ENCODE data around the gene NKRF. TPM values are rescaled to one million over a fixed set of nuclear protein-coding genes. Genes with fewer than 3 reads are reported as not detected.

The NKRF gene
- total and polyA plus RNA-seq, 9 of the 15 experiments (the other 6 are each of a cell fraction or from before 2014, with no cell fraction given) = 8.9 to 31.9 (median 19.0) TPM

DNA sequence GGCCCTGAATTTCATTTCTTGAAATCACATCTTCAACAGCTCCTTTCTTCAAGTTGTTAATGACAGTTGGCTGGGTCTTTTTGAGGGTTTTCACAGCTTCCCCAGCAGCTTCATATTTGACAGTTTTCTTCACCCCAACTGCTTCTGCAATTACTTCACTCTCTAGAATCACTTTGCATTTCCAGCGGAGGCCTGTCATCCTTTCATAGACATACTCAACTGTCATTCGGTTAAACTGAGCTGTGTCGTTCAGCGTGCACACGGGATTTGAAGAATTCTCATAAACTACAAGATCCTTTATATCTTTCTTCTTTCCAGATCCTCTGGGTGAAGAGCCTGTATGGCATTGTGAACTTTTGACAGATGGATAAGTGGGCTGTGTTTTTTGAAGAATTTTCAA, 16.4 kb downstream of the NKRF start:
- Histone ChIP-seq H3K4me2 (ENCODE audit: insufficient read depth, low read length) (no peak overlapping the region), H4K20me1 (replicated peaks; ENCODE audit: control insufficient read depth, insufficient read depth, low read length) (no peaks in the 10 kb centered on the region; the same call in 1 of the 2 replicates), H3K36me3 (ENCODE audit: control insufficient read depth, insufficient read depth, low read length) (peaks cover 68% of the 10 kb centered on the region), H3K4me1 (replicated peaks in 1 of 2; ENCODE audit: control insufficient read depth in 2 of 2, insufficient read depth in 2 of 2, low read length in 2 of 2) (no peaks in the 10 kb centered on the region), H3K9ac (ENCODE audit: insufficient read depth in 1 of 2, low read depth in 2 of 2, low read length in 2 of 2) (no peak overlapping the region), H2AFZ (ENCODE audit: low read depth, low read length) (no peak overlapping the region), H3K79me2 (ENCODE audit: control insufficient read depth, insufficient read depth, low read length) (no peaks in the 10 kb centered on the region; the same call in 1 of the 3 replicates), H3K27me3 (ENCODE audit: control insufficient read depth in 2 of 2, insufficient read depth in 2 of 2, low read length in 2 of 2) (no peaks in the 10 kb centered on the region), H3K27ac (ENCODE audit: extremely low read depth, low read depth, low read length) (no peak overlapping the region), H3K9me1 (ENCODE audit: control insufficient read depth, insufficient read depth, low read length) (no peaks in the 10 kb centered on the region), H3K4me3 (no peak overlapping the region), H3K9me3 (replicated peaks; ENCODE audit: control insufficient read depth, insufficient read depth, low read depth, low read length) (no peaks in the 10 kb centered on the region)
- ATAC-seq = no peak
- no peak for DNase-seq (ENCODE audit: extremely low read depth in 1 of 4, low spot score in 3 of 4)
- intact Hi-C loops (cut with micrococcal nuclease) = no loop called here
- ChIA-PET CTCF (ENCODE audit: low intra/inter-chr PET ratio) (no interaction called here), POLR2A (interaction anchor here (0.8 to 3.4 kb wide), 6 partner anchors 9 to 195 kb away, joined by 3 to 12 read pairs (median 3); no protein-coding TSS in a partner anchor)
- 98% methylated on average over 5 of the region's 5 CpGs for WGBS (ENCODE audit: insufficient coverage, low coverage, missing lambda C conversion rate)
- BruUV-seq (replicated peaks) = TSS peak; percentile 27
- TF ChIP-seq KDM2B (CRISPR knock-in tag; IDR thresholded peaks at IDR 0.05) (no peak), CCAR2 (IDR thresholded peaks at IDR 0.05; ENCODE audit: low read depth, low read length) (no peak), BRD4 (IDR thresholded peaks at IDR 0.05) (no peak)
- in situ Hi-C loops (cut with MboI) = no loop called here
- FAIRE-seq = no peak

DNA sequence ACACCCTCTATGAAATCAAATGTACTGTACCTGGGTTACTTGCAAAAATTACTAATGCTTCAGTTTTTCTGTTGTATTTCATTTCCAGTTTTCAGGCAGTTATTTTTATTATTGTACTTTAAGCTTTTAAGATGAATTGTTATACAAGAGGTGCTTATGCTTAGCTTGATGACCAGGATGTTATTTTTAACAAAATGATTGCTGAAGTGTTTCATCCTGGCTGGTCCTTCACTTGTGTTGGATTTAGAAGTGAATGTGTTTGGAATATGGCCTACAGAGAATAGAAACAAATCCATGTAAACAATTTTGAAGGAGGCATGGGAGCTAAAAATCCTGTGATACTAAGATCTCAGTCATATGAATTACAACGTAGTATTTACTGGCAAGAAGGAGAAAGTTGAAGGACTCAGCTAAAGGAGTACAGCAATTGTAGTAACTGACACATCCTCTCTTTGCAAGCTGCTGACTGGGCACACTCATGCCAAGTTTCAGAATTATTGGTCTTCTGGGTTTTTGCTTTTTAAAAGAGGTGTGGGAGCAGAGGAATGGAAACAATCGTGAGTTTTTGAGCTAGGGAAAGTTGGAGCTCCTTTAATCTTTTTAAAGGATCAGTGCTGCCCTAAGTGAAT, 22.7 kb downstream of the NKRF start:
- intact Hi-C loops (cut with micrococcal nuclease) = no loop called here
- in situ Hi-C loops (cut with MboI) = no loop called here
- POLR2A ChIA-PET = interaction anchor here (0.6 to 1.8 kb wide), 5 partner anchors 9 to 194 kb away, joined by 4 to 11 read pairs (median 4); partner anchors contain the start of genes NKRF and UBE2A
- 75% methylated on average over 2 of the region's 2 CpGs for WGBS (ENCODE audit: insufficient coverage, low coverage, missing lambda C conversion rate)
- H3K4me2 ChIP-seq (ENCODE audit: insufficient read depth, low read length) = no peak overlapping the region
- H3K36me3 ChIP-seq (ENCODE audit: control insufficient read depth, insufficient read depth, low read length) = peaks cover 20% of the 10 kb centered on the region
- H4K20me1 ChIP-seq (replicated peaks; ENCODE audit: control insufficient read depth, insufficient read depth, low read length) = no peaks in the 10 kb centered on the region
- FAIRE-seq (no peak), ATAC-seq (no peak), DNase-seq (ENCODE audit: extremely low read depth in 1 of 4, low spot score in 3 of 4) (no peak)
- H3K27ac ChIP-seq (ENCODE audit: extremely low read depth, low read depth, low read length) = no peak overlapping the region
- H3K9me1 ChIP-seq (ENCODE audit: control insufficient read depth, insufficient read depth, low read length) = no peaks in the 10 kb centered on the region
- H3K4me1 ChIP-seq (replicated peaks in 1 of 2; ENCODE audit: control insufficient read depth in 2 of 2, insufficient read depth in 2 of 2, low read length in 2 of 2) = no peaks in the 10 kb centered on the region
- CTCF ChIA-PET (ENCODE audit: low intra/inter-chr PET ratio) = no interaction called here
- no peaks in the 10 kb centered on the region for H3K9me3 ChIP-seq (replicated peaks; ENCODE audit: control insufficient read depth, insufficient read depth, low read depth, low read length)
- no peaks in the 10 kb centered on the region for H3K27me3 ChIP-seq (ENCODE audit: control insufficient read depth in 2 of 2, insufficient read depth in 2 of 2, low read length in 2 of 2)
- H3K79me2 ChIP-seq (ENCODE audit: control insufficient read depth, insufficient read depth, low read length) = no peaks in the 10 kb centered on the region; the same call in 2 of the 3 replicates
- H3K9ac ChIP-seq (ENCODE audit: insufficient read depth in 1 of 2, low read depth in 2 of 2, low read length in 2 of 2) = no peak overlapping the region
- H3K4me3 ChIP-seq = no peak overlapping the region
- no TSS peak for BruUV-seq (replicated peaks)
- H2AFZ ChIP-seq (ENCODE audit: low read depth, low read length) = no peak overlapping the region
- TF ChIP-seq ZNF174 (CRISPR knock-in tag; IDR thresholded peaks at IDR 0.05) (no peak), GATAD2B (IDR thresholded peaks at IDR 0.05; ENCODE audit: borderline replicate concordance) (no peak), TRIM24 (IDR thresholded peaks at IDR 0.05) (no peak), ZNF121 (CRISPR knock-in tag; conservative IDR thresholded peaks at IDR 0.05) (no peak), ZNF140 (CRISPR knock-in tag; IDR thresholded peaks at IDR 0.05) (no peak), HSF4 (CRISPR knock-in tag; IDR thresholded peaks at IDR 0.05; ENCODE audit: borderline replicate concordance) (no peak), KHSRP (IDR thresholded peaks at IDR 0.05) (no peak), SMAD2 (IDR thresholded peaks at IDR 0.05; ENCODE audit: low read depth, low read length) (no peak), STAT5A (IDR thresholded peaks at IDR 0.05; ENCODE audit: borderline replicate concordance, low read length) (no peak), RAD21 (CRISPR knock-in tag; conservative IDR thresholded peaks at IDR 0.05 in 1 of 2, IDR thresholded peaks at IDR 0.05 in 1 of 2) (no peak), LARP7 (IDR thresholded peaks at IDR 0.05) (no peak), CCAR2 (IDR thresholded peaks at IDR 0.05; ENCODE audit: low read depth, low read length) (no peak), PTBP1 (IDR thresholded peaks at IDR 0.05; ENCODE audit: low read depth, low read length) (no peak)
- TF ChIP-seq, protein P1, sequence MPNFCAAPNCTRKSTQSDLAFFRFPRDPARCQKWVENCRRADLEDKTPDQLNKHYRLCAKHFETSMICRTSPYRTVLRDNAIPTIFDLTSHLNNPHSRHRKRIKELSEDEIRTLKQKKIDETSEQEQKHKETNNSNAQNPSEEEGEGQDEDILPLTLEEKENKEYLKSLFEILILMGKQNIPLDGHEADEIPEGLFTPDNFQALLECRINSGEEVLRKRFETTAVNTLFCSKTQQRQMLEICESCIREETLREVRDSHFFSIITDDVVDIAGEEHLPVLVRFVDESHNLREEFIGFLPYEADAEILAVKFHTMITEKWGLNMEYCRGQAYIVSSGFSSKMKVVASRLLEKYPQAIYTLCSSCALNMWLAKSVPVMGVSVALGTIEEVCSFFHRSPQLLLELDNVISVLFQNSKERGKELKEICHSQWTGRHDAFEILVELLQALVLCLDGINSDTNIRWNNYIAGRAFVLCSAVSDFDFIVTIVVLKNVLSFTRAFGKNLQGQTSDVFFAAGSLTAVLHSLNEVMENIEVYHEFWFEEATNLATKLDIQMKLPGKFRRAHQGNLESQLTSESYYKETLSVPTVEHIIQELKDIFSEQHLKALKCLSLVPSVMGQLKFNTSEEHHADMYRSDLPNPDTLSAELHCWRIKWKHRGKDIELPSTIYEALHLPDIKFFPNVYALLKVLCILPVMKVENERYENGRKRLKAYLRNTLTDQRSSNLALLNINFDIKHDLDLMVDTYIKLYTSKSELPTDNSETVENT (CRISPR knock-in tag; IDR thresholded peaks at IDR 0.05) = no peak
